Large intestine (tissue), 3 donors: ENCODE measurements around the gene HEPH. TPM values are rescaled to one million over a fixed set of nuclear protein-coding genes. Genes with fewer than 3 reads are reported as not detected.

Source experiments
- DNase-seq, 2 donors: peaks; one replicate each; pipeline versions ENCODE4 v3.0.0 to v3.0.0-alpha.2; 2013
- H3K27ac ChIP-seq: one replicate; pipeline ENCODE4 v1.5.1; 2013; ENCODE audit warnings: low read length
- H3K27me3 ChIP-seq: 2 replicates; pipeline ENCODE4 v1.6.1; 2013; ENCODE audit warnings: low read length; ENCODE audit not compliant: control insufficient read depth, insufficient read depth
- H3K36me3 ChIP-seq: 2 replicates; pipeline ENCODE4 v1.6.1; 2013; ENCODE audit warnings: low read length; ENCODE audit not compliant: control insufficient read depth, insufficient read depth
- H3K4me1 ChIP-seq: one replicate; pipeline ENCODE4 v1.6.1; 2013; ENCODE audit warnings: low read length; ENCODE audit not compliant: control insufficient read depth, insufficient read depth
- H3K4me3 ChIP-seq: one replicate; pipeline ENCODE4 v1.5.1; 2013; ENCODE audit warnings: low read length
- H3K9me3 ChIP-seq: one replicate; pipeline ENCODE4 v1.6.1; 2013; ENCODE audit warnings: mild to moderate bottlenecking, low read depth, low read length, moderate library complexity; ENCODE audit not compliant: control insufficient read depth
- WGBS: methylation state at CpG from one replicate; pipeline ENCODE4 v1.1.5; 2013; ENCODE audit warnings: low lambda C conversion rate; ENCODE audit not compliant: insufficient coverage; 5-methylcytosine and 5-hydroxymethylcytosine counted together
- polyA plus RNA-seq: library from polyadenylated mRNA; unstranded; fragments of 120-200 nt; gene quantifications from one replicate; pipeline ENCODE4 v1.2.1, GENCODE V29; 2013

The HEPH gene
- polyA plus RNA-seq, 1 donor = 200 TPM

- Histone ChIP-seq H3K27me3 (no peaks in the 10 kb centered on the region), H3K27ac (peak overlapping the region; percentile 99), H3K4me1 (peaks cover 19% of the 10 kb centered on the region), H3K9me3 (no peaks in the 10 kb centered on the region), H3K4me3 (peak overlapping the region; percentile 66), H3K36me3 (peaks cover 2% of the 10 kb centered on the region)
- DNase-seq = peak; percentile 93 to 95
- no CpG with 5 or more reads among the region's 2 CpGs for WGBS
These were observed 1.7 kb upstream of the HEPH start for GRCh38 chrX:66162331-66162822.

GRCh38 chrX:66163447-66163846, 600 bp upstream of the HEPH start:
- Histone ChIP-seq H3K36me3 (peaks cover 6% of the 10 kb centered on the region), H3K9me3 (no peaks in the 10 kb centered on the region), H3K27me3 (no peaks in the 10 kb centered on the region), H3K4me3 (peak overlapping the region; percentile 66), H3K27ac (peak overlapping the region; percentile 99), H3K4me1 (peaks cover 15% of the 10 kb centered on the region)
- DNase-seq = no peak
- no CpG with 5 or more reads among the region's 1 CpG for WGBS

- Histone ChIP-seq H3K27ac (peak overlapping the region; percentile 99), H3K4me1 (peaks cover 15% of the 10 kb centered on the region), H3K4me3 (peak overlapping the region; percentile 66), H3K27me3 (no peaks in the 10 kb centered on the region), H3K36me3 (peaks cover 6% of the 10 kb centered on the region), H3K9me3 (no peaks in the 10 kb centered on the region)
- no peak for DNase-seq
- no CpG with 5 or more reads among the region's 3 CpGs for WGBS
These were observed 423 bp downstream of the HEPH start for GRCh38 chrX:66164470-66164869.

- Histone ChIP-seq H3K27me3 (no peaks in the 10 kb centered on the region), H3K4me1 (peaks cover 11% of the 10 kb centered on the region), H3K36me3 (peaks cover 6% of the 10 kb centered on the region), H3K27ac (peak overlapping the region; percentile 99), H3K4me3 (peak overlapping the region; percentile 66), H3K9me3 (no peaks in the 10 kb centered on the region)
- DNase-seq = no peak
- no CpG with 5 or more reads among the region's 2 CpGs for WGBS
These were observed 884 bp downstream of the HEPH start for GRCh38 chrX:66164931-66165330.

- Histone ChIP-seq H3K4me1 (no peaks in the 10 kb centered on the region), H3K9me3 (no peaks in the 10 kb centered on the region), H3K27me3 (no peaks in the 10 kb centered on the region), H3K36me3 (peaks cover 12% of the 10 kb centered on the region), H3K27ac (peak overlapping the region; percentile 99), H3K4me3 (no peak overlapping the region)
- peak in 1 of 2 donors; percentile 66 for DNase-seq
These were observed 2.6 kb downstream of the HEPH start for GRCh38 chrX:66166671-66167070.

GRCh38 chrX:66167431-66167830, 3.4 kb downstream of the HEPH start:
- peak in 1 of 2 donors; percentile 31 for DNase-seq
- H3K4me3 ChIP-seq = peak overlapping the region; percentile 23

GRCh38 chrX:66176134-66176533, 12.1 kb downstream of the HEPH start:
- no CpG with 5 or more reads among the region's 1 CpG for WGBS
- Histone ChIP-seq H3K4me3 (no peak overlapping the region), H3K36me3 (peaks cover 32% of the 10 kb centered on the region), H3K27ac (no peak overlapping the region), H3K9me3 (no peaks in the 10 kb centered on the region), H3K27me3 (no peaks in the 10 kb centered on the region), H3K4me1 (no peaks in the 10 kb centered on the region)
- DNase-seq = no peak

More at GRCh38 chrX:66167431-66167830, 3.4 kb downstream of the HEPH start:
- no CpG with 5 or more reads among the region's 2 CpGs for WGBS
- Histone ChIP-seq H3K27ac (peak overlapping the region; percentile 99), H3K27me3 (no peaks in the 10 kb centered on the region), H3K4me1 (no peaks in the 10 kb centered on the region), H3K9me3 (no peaks in the 10 kb centered on the region), H3K36me3 (peaks cover 17% of the 10 kb centered on the region)

- Histone ChIP-seq H3K9me3 (no peaks in the 10 kb centered on the region), H3K4me3 (no peak overlapping the region), H3K27me3 (no peaks in the 10 kb centered on the region), H3K27ac (no peak overlapping the region), H3K36me3 (peaks cover 42% of the 10 kb centered on the region), H3K4me1 (no peaks in the 10 kb centered on the region)
- DNase-seq = no peak
- no CpG with 5 or more reads among the region's 2 CpGs for WGBS
These were observed 27.5 kb downstream of the HEPH start for GRCh38 chrX:66191563-66191962.

- Histone ChIP-seq H3K27me3 (no peaks in the 10 kb centered on the region), H3K4me1 (no peaks in the 10 kb centered on the region), H3K9me3 (no peaks in the 10 kb centered on the region), H3K36me3 (peaks cover 43% of the 10 kb centered on the region), H3K27ac (no peak overlapping the region), H3K4me3 (no peak overlapping the region)
- DNase-seq = no peak
These were observed 29.8 kb downstream of the HEPH start for GRCh38 chrX:66193821-66194220.

- no peak for DNase-seq
- Histone ChIP-seq H3K4me1 (peaks cover 8% of the 10 kb centered on the region), H3K36me3 (peaks cover 32% of the 10 kb centered on the region), H3K9me3 (no peaks in the 10 kb centered on the region), H3K27ac (no peak overlapping the region), H3K27me3 (no peaks in the 10 kb centered on the region), H3K4me3 (no peak overlapping the region)
- WGBS = no CpG with 5 or more reads among the region's 4 CpGs
These were observed 36.1 kb downstream of the HEPH start for GRCh38 chrX:66200050-66200664.
